Naive thymus-derived CD8-positive, alpha-beta T cell (primary cell): ENCODE measurements around the gene FOXK1. TPM values are rescaled to one million over a fixed set of nuclear protein-coding genes. Genes with fewer than 3 reads are reported as not detected.
A peak's percentile ranks its signal among the peaks of the same experiment; 100 is the strongest.

ENCODE experiments used
- ATAC-seq, 2 donors: fragments of 150-1000 bp; cut with Tn5 transposase in 1 of 2; sonication (Bioruptor Pico), chemical (Tn5 transposase) in 1 of 2; 1 replicate in 1 of 2; 2 replicates in 1 of 2; pipeline ENCODE4 v1.10.0; 2021; ENCODE audit warnings: mild to moderate bottlenecking in 2 of 2, moderate library complexity in 2 of 2
- POLR2A ChIA-PET: fragments of 350-600 bp; sonication (Branson Sonifier 250); formaldehyde crosslinking; loops from one replicate; lab custom pipeline; 2021; ENCODE audit warnings: antibody characterized with exemption; lab: Charles Lee
- DNase-seq, 10 donors: peaks; one replicate each; pipeline versions ENCODE4 v3.0.0 to v3.0.0-alpha.2; 2020 to 2022
- H3K27ac Mint-ChIP-seq, 10 donors: one replicate each; pipeline ENCODE4 v1.8.0; 2020 to 2022; ENCODE audit warnings: mild to moderate bottlenecking in 10 of 10, mixed read lengths in 10 of 10, moderate library complexity in 4 of 10, inconsistent platforms in 1 of 10
- H3K27me3 Mint-ChIP-seq, 5 donors: one replicate each; pipeline ENCODE4 v1.8.0; 2021 to 2022; ENCODE audit warnings: mixed read lengths in 5 of 5
- H3K36me3 Mint-ChIP-seq, 3 donors: one replicate each; pipeline ENCODE4 v1.8.0; 2020 to 2022; ENCODE audit warnings: mixed read lengths in 3 of 3, mild to moderate bottlenecking in 2 of 3, inconsistent platforms in 1 of 3
- H3K4me1 Mint-ChIP-seq, 4 donors: one replicate each; pipeline ENCODE4 v1.8.0; 2021 to 2022; ENCODE audit warnings: mixed read lengths in 4 of 4
- H3K4me3 Mint-ChIP-seq, 10 donors: one replicate each; pipeline ENCODE4 v1.8.0; 2020 to 2022; ENCODE audit warnings: mild to moderate bottlenecking in 10 of 10, mixed read lengths in 10 of 10, moderate library complexity in 6 of 10, inconsistent platforms in 1 of 10
- H3K9me3 Mint-ChIP-seq, 9 donors: one replicate each; pipeline ENCODE4 v1.8.0; 2020 to 2022; ENCODE audit warnings: mixed read lengths in 9 of 9, mild to moderate bottlenecking in 3 of 9, inconsistent platforms in 1 of 9, moderate library complexity in 1 of 9
- polyA plus RNA-seq, 3 donors: library from polyadenylated mRNA; unstranded; fragments of 300-500 nt; fragmentation: Illumina TruSeq; gene quantifications; one replicate each; pipeline ENCODE4 v1.2.3, GENCODE V29; 2021
- total RNA-seq, 8 experiments: library from RNA in 2 of 8; stranded (reverse) in 2 of 8; gene quantifications; one replicate each; pipeline ENCODE4 v1.2.3 and lab custom pipeline; 2021 to 2026

The FOXK1 gene
- total and polyA plus RNA-seq, 5 experiments from 2014 or later: 2.3 to 78.5 (median 5.6) TPM

DNA sequence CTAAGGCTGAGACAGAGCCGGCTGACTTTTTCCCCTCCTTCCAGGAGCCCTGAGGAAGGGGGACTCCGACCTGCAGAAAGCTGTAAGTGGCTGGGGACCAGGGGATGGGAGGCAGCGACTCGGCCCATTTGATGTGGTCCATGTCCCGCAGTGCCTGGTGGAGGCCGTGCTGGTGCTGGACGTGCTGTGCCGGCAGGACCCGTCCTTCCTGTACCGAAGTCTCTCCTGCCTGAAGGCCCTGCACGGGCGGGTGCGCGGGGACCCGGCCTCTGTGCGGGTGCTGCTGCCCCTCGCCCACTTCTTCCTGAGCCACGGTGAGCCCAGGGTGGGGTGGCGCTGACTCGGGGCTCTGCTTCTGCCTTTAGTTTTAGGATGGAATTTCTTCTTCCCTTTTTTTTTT is 103.3 kb downstream of the FOXK1 start:
- Mint-ChIP-seq H3K27me3 (no peaks in the 10 kb centered on the region), H3K9me3 (no peaks in the 10 kb centered on the region), H3K27ac (no peak overlapping the region), H3K4me1 (peaks cover 0 to 3% (median 2%) of the 10 kb centered on the region in 4 donors), H3K36me3 (peaks cover 0 to 40% (median 12%) of the 10 kb centered on the region in 3 donors), H3K4me3 (no peak overlapping the region)
- no peak for ATAC-seq
- no peak for DNase-seq
- POLR2A ChIA-PET: interaction anchor here (1.6 kb wide), 1 partner anchor 9 kb away, joined by 4 read pairs; the partner anchor contains the start of gene AP5Z1

DNA sequence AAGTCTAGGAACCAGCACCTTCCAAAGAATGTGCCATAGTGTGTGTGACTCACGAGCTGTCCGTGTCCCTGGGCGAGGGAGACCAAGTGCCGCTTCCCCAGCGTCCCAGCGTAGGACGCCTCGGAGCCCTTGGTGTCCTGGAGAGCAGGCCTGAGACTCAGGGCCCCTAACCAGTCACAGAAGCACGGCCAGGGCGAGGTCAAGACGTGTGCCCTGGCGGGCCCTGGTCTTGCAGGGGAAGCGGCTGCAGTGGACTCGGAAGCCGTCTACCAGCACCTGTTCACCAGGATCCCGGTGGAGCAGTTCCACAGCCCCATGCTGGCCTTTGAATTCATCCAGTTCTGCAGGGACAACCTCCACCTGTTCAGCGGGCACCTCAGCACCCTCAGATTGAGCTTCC is 103.9 kb downstream of the FOXK1 start:
- Mint-ChIP-seq H3K9me3 (no peaks in the 10 kb centered on the region), H3K4me1 (peaks cover 0 to 3% (median 0%) of the 10 kb centered on the region in 4 donors), H3K4me3 (no peak overlapping the region), H3K27ac (no peak overlapping the region), H3K27me3 (no peaks in the 10 kb centered on the region), H3K36me3 (peaks cover 0 to 36% (median 12%) of the 10 kb centered on the region in 3 donors)
- ATAC-seq (no peak), DNase-seq (no peak)
- POLR2A ChIA-PET: interaction anchor here (1.6 kb wide), 1 partner anchor 10 kb away, joined by 4 read pairs; the partner anchor contains the start of gene AP5Z1

DNA sequence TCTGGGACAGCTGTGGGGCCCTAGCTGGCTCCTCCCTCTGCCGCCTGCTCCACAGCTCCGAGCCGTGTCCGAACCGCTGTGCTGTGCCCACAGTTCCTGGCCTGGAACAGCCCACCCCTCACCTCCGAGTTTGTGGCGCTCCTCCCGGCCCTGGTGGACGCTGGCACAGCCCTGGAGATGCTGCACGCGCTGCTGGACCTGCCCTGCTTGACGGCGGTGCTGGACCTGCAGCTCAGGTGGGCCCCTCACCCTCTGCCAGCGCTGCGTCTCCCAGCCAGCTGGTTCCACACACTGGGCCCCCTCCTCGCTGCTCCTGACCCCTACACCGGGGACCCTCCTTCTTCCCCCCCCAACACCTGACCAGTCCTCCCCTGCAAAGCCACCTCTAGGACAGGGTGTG is 105.4 kb downstream of the FOXK1 start:
- Mint-ChIP-seq H3K9me3 (no peaks in the 10 kb centered on the region), H3K36me3 (peaks cover 0 to 29% (median 6%) of the 10 kb centered on the region in 3 donors), H3K27me3 (no peaks in the 10 kb centered on the region), H3K4me1 (peaks cover 0 to 3% (median 2%) of the 10 kb centered on the region in 4 donors), H3K27ac (peak overlapping the region in 1 of 10 donors; percentile 39), H3K4me3 (no peak overlapping the region)
- ATAC-seq (no peak), DNase-seq (no peak)
- POLR2A ChIA-PET: no interaction called here

DNA sequence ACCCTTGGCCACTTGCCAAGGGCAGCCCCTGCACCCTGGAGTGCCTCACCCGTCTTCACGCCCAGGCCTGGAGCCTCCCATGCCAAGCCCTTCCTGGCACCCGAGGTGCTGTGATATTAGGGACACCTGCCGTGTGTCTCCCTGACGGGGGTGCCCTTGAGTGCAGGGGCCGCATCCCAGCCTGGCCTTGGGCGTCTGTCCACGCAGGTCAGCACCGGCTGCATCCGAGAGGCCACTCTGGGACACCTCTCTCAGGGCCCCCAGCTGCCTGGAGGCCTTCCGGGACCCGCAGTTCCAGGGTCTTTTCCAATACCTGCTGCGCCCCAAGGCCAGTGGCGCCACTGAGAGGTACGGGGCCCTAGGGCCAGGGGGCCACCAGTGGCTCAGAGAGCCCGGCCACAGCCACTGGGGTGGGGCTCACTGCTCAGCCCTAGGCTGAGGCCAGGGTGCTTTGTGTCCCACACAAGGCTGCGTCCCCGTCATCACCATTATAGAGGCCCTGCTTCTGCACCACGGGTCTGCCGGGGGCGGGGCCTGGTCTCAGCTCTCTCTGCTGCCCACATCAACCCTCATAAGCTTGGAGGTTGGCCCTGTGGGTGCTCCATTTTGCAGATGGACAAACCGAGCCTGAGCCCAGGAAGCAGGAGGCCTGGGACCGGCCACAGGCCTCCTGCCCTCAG is 106.0 kb downstream of the FOXK1 start:
- no peaks in the 10 kb centered on the region for H3K27me3 Mint-ChIP-seq
- H3K9me3 Mint-ChIP-seq: no peaks in the 10 kb centered on the region
- H3K4me3 Mint-ChIP-seq: no peak overlapping the region
- H3K27ac Mint-ChIP-seq: peak overlapping the region in 1 of 10 donors; percentile 39
- POLR2A ChIA-PET: interaction anchor here (1.1 kb wide), 1 partner anchor 147 kb away, joined by 3 read pairs; no protein-coding TSS in a partner anchor
- no peak for ATAC-seq
- peaks cover 0 to 29% (median 6%) of the 10 kb centered on the region in 3 donors for H3K36me3 Mint-ChIP-seq
- H3K4me1 Mint-ChIP-seq: peaks cover 0 to 3% (median 2%) of the 10 kb centered on the region in 4 donors
- no peak for DNase-seq

DNA sequence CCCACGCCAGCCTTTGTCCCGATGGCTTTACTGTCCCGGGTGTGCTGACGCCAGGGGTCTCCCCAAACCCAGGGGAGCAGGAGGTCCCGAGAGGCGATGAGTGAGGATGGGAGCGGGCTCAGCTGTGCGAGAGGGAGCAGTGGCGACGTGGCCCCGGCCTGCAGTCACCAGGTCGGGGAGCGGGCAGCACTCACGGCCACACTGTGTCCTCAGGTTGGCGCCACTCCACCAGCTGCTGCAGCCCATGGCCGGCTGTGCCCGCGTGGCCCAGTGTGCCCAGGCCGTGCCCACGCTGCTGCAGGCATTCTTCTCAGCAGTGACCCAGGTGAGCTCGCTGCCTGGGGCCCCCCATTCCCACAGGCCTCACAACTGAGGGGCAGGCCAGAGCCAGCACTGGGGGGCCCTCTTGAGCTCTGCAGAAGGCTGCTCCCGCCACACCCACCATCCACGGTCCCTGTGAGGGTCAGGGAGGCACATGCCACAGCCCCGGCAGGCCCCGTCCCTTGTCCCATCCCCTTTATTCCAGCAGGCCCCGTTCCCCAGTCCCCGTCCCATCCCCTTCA is 106.6 kb downstream of the FOXK1 start:
- Mint-ChIP-seq H3K27ac (no peak overlapping the region), H3K4me3 (no peak overlapping the region), H3K27me3 (no peaks in the 10 kb centered on the region), H3K4me1 (peaks cover under 1 to 3% (median 2%) of the 10 kb centered on the region in 4 donors), H3K36me3 (peaks cover 0 to 29% (median 6%) of the 10 kb centered on the region in 3 donors), H3K9me3 (no peaks in the 10 kb centered on the region)
- POLR2A ChIA-PET: interaction anchor here (1.1 kb wide), 1 partner anchor 147 kb away, joined by 3 read pairs; no protein-coding TSS in a partner anchor
- ATAC-seq (no peak), DNase-seq (no peak)

DNA sequence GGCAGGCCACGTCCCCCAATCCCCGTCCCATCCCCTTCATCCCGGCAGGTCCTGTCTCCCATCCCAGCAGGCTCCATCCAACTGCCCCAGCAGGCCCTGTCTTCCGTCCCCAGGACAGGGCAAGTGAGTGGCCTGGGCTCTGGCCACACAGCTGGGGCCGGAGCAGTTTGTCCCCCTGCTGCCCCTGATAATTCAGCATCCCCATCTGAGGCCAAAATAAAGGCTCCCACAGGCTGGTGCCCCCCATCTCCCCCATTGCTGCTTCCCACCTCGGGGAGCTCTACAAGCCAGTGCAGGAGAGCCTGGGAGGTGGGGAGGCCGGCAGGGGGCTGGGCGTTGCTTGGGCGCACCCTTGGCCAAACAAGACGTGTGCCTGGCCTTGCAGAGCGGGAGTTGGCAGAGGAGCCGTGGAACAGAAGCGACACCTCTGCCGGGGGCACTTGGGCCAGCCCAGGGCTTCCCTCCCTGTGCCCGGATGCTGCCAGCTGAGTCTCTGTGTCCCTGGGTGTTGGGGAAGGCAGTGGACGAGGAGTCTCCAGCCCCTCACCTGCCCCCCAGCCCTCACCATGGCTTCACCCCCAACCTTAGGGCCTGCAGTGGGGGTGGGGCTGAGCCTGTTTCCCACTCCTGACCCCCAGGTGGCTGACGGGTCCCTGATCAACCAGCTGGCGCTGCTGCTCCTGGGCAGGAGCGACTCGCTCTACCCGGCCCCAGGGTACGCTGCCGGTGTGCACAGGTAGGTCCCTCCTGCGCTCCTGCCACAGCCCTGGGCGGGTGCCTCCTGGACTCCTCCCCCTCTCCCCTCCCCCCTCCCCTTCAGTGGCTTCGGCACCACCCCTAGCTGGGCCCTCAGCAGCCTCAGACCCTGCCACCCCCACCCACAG is 107.3 kb downstream of the FOXK1 start:
- H3K27ac Mint-ChIP-seq: no peak overlapping the region
- peaks cover 3 to 8% (median 6%) of the 10 kb centered on the region in 4 donors for H3K4me1 Mint-ChIP-seq
- H3K9me3 Mint-ChIP-seq: no peaks in the 10 kb centered on the region

DNA sequence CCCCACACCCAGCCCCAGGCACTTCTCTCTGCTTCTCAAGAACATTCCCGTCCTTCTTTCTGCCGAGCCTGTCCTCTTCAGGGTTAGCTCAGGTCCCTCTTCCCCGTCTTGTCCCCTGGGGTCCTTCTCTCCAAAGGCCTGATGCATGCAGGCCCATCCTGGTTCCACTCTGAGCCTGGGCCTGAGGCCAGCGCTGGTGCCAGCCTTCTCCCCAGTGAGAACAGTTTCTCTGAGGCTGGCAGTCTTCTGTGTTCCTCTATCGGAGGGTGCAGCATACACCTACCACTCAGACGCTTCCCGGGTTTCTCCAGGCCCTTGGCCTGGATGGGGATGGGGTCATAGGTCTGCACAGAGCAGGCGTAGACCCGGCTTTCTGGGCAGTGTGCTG is 108.0 kb downstream of the FOXK1 start:
- Mint-ChIP-seq H3K4me3 (no peak overlapping the region), H3K27ac (no peak overlapping the region), H3K27me3 (no peaks in the 10 kb centered on the region), H3K4me1 (peaks cover 5 to 11% (median 9%) of the 10 kb centered on the region in 4 donors), H3K9me3 (no peaks in the 10 kb centered on the region), H3K36me3 (peaks cover 0 to 29% (median 6%) of the 10 kb centered on the region in 3 donors)
- DNase-seq (no peak), ATAC-seq (no peak)
- POLR2A ChIA-PET: interaction anchor here (0.6 kb wide), 1 partner anchor 43 kb away, joined by 3 read pairs; no protein-coding TSS in a partner anchor

More for the DNA sequence above, 107.3 kb downstream of the FOXK1 start:
- no peak for ATAC-seq
- POLR2A ChIA-PET: interaction anchor here (0.6 to 1.1 kb wide), 2 partner anchors 42 to 148 kb away, joined by 3 read pairs; no protein-coding TSS in a partner anchor
- no peaks in the 10 kb centered on the region for H3K27me3 Mint-ChIP-seq
- no peak overlapping the region for H3K4me3 Mint-ChIP-seq
- DNase-seq: no peak
- H3K36me3 Mint-ChIP-seq: peaks cover 0 to 29% (median 6%) of the 10 kb centered on the region in 3 donors

DNA sequence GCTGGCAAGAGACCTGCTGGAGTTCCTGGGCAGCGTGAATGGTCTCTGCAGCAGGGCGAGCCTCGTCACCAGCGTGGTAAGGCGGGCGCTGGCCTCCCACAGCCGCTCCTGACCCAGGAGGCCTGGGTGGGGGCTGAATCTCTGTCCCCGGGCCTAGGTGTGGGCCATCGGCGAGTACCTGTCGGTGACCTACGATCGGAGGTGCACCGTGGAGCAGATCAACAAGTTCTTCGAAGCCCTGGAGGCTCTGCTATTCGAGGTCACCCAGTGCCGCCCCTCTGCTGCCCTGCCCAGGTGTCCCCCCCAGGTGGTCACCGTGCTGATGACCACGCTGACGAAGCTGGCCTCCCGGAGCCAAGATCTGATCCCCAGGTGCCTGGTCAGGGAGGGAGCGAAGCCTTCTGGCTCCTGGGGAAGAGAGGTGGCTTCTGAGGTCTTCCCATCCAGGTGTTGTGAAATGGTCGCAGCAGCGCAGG is 108.5 kb downstream of the FOXK1 start:
- Mint-ChIP-seq H3K4me1 (peaks cover 5 to 11% (median 9%) of the 10 kb centered on the region in 4 donors), H3K27ac (no peak overlapping the region), H3K4me3 (no peak overlapping the region), H3K36me3 (peaks cover 0 to 28% (median 6%) of the 10 kb centered on the region in 3 donors), H3K9me3 (no peaks in the 10 kb centered on the region), H3K27me3 (no peaks in the 10 kb centered on the region)
- ATAC-seq (no peak), DNase-seq (no peak)
- POLR2A ChIA-PET: interaction anchor here (0.6 to 3.6 kb wide), 3 partner anchors 15 to 149 kb away, joined by 3 to 50 read pairs (median 6); partner anchors contain the start of gene AP5Z1

DNA sequence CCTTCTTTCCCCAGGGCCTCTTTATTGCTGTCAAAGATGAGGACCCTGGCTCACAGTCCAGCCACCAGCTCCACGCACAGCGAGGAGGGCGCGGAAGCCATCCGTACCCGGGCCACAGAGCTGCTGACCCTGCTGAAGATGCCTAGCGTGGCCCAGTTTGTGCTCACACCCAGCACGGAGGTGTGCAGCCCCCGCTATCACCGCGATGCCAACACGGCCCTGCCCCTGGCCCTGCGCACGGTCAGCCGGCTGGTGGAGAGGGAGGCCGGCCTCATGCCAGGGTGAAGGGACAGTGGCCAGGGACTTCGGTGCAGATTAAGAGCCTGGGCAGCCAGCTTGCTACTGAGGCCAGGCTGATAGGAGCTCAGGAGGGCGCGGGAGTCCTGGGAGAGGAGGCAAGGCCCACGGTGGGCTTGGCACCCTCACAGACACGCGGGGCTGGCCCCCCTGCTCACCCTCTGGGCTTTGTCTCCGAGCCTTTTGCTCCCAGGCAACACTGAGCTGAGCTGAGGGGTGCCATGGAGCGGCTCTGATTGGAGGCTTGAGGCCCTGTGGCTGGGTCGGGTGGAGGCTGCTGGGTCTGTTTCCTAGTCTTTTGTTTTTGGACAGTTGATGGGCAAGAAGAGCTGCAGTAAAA is 109.1 kb downstream of the FOXK1 start:
- H3K27me3 Mint-ChIP-seq: no peaks in the 10 kb centered on the region
- peak overlapping the region in 8 of 10 donors; percentile 3 to 80 (median 32) for H3K27ac Mint-ChIP-seq
- peak overlapping the region in 5 of 10 donors; percentile 11 to 48 (median 39) for H3K4me3 Mint-ChIP-seq
- peaks cover 0 to 23% (median 3%) of the 10 kb centered on the region in 3 donors for H3K36me3 Mint-ChIP-seq
- POLR2A ChIA-PET: interaction anchor here (2.1 to 3.6 kb wide), 2 partner anchors 16 to 150 kb away, joined by 6 to 50 read pairs; partner anchors contain the start of gene AP5Z1
- ATAC-seq: no peak
- no peak for DNase-seq
- H3K4me1 Mint-ChIP-seq: peaks cover 5 to 11% (median 9%) of the 10 kb centered on the region in 4 donors
- no peaks in the 10 kb centered on the region for H3K9me3 Mint-ChIP-seq

DNA sequence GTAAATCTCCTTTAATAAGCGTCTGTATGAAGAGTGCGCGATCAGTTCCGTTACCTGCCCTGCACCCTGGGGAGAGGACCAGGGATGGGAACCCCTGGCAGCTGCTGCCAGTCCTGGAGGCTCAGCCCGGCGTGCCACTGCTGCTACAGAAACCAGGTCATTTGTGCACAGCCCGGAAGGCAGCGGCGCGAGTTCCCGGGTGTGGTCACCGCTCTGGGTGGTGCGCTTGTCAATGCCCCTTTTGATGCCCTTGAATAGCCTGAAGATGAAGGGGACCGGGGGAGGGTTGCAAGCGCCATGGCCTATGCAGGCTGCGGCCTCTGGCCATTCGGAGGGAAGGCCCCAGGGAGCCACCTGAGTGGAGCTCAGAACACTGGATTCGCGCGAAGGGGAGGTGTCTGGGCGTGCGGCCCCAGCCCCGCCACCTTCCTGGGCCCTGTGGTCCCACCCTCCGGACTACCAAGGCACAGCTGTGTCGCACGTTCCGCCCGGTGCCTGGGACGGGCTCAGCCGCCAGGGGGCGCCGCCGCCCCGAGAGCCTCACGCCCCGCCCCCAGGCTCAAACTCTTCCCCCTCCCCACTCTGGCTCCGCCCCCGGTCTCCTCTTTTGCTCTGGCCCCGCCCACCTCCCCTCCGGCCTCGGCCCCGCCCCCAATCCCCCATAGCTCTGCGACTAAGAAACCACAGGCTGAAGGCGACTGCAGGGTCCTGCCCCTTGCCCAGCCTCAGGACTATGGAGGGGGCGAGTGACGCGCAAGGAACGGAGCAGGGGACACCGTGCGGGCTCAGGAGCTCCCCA is 109.8 kb downstream of the FOXK1 start:
- H3K4me1 Mint-ChIP-seq: peaks cover 5 to 11% (median 9%) of the 10 kb centered on the region in 4 donors
- peak overlapping the region in 7 of 10 donors; percentile 3 to 80 (median 25) for H3K27ac Mint-ChIP-seq
- DNase-seq (peak; percentile 65 to 92 (median 80)), ATAC-seq (peak; percentile 83 to 86)
- H3K9me3 Mint-ChIP-seq: no peaks in the 10 kb centered on the region
- no peaks in the 10 kb centered on the region for H3K27me3 Mint-ChIP-seq
- peak overlapping the region in 8 of 10 donors; percentile 11 to 61 (median 42) for H3K4me3 Mint-ChIP-seq
- peaks cover 0 to 19% (median 3%) of the 10 kb centered on the region in 3 donors for H3K36me3 Mint-ChIP-seq
- POLR2A ChIA-PET: interaction anchor here (0.6 to 3.6 kb wide), 3 partner anchors 17 to 150 kb away, joined by 4 to 50 read pairs (median 6); partner anchors contain the start of gene AP5Z1
